Measurements from ENCODE around the gene SERPINI1. TPM values are rescaled to one million over a fixed set of nuclear protein-coding genes. Genes with fewer than 3 reads are reported as not detected.

SERPINI1 gene
- polyA plus RNA-seq, 4 donors = 0.54 to 5.6 (median 5.4) TPM; not detected in 1

GRCh38 chr3:167736997-167737396 is 1.5 kb downstream of the SERPINI1 start:
- FAIRE-seq = no peak

GRCh38 chr3:167738037-167738436 is 2.5 kb downstream of the SERPINI1 start:
- Histone ChIP-seq H3K36me3 (ENCODE audit: control insufficient read depth in 3 of 3, insufficient read depth in 2 of 3, low read depth in 1 of 3, low read length in 3 of 3) (no peaks in the 10 kb centered on the region), H3K4me3 (ENCODE audit: low read depth in 1 of 3, low read length in 3 of 3) (no peak overlapping the region), H3K27ac (ENCODE audit: low read depth in 1 of 3, low read length in 2 of 3) (no peak overlapping the region), H3K27me3 (ENCODE audit: control insufficient read depth in 3 of 3, insufficient read depth in 3 of 3, low read length in 3 of 3) (no peaks in the 10 kb centered on the region), H3K9me3 (ENCODE audit: control insufficient read depth in 2 of 2, insufficient read depth in 1 of 2, low read depth in 1 of 2, low read length in 1 of 2) (no peaks in the 10 kb centered on the region), H3K4me1 (ENCODE audit: control insufficient read depth in 3 of 3, insufficient read depth in 2 of 3, low read depth in 1 of 3, low read length in 2 of 3) (peaks cover 0 to 5% (median 2%) of the 10 kb centered on the region in 3 donors)
- DNase-seq = no peak
- 81 to 89% (median 86%) methylated on average over 2 of the region's 2 CpGs for WGBS, 3 donors
- FAIRE-seq = no peak

More at GRCh38 chr3:167736997-167737396, 1.5 kb downstream of the SERPINI1 start:
- H3K4me1 ChIP-seq (ENCODE audit: control insufficient read depth in 3 of 3, insufficient read depth in 2 of 3, low read depth in 1 of 3, low read length in 2 of 3) = peaks cover 3 to 5% (median 4%) of the 10 kb centered on the region in 3 donors
- DNase-seq = no peak
- no peak overlapping the region for H3K4me3 ChIP-seq (ENCODE audit: low read depth in 1 of 3, low read length in 3 of 3)
- H3K27ac ChIP-seq (ENCODE audit: low read depth in 1 of 3, low read length in 2 of 3) = no peak overlapping the region
- H3K27me3 ChIP-seq (ENCODE audit: control insufficient read depth in 3 of 3, insufficient read depth in 3 of 3, low read length in 3 of 3) = no peaks in the 10 kb centered on the region
- H3K36me3 ChIP-seq (ENCODE audit: control insufficient read depth in 3 of 3, insufficient read depth in 2 of 3, low read depth in 1 of 3, low read length in 3 of 3) = no peaks in the 10 kb centered on the region
- H3K9me3 ChIP-seq (ENCODE audit: control insufficient read depth in 2 of 2, insufficient read depth in 1 of 2, low read depth in 1 of 2, low read length in 1 of 2) = no peaks in the 10 kb centered on the region
- 62 to 80% (median 79%) methylated on average over 2 of the region's 2 CpGs for WGBS, 3 donors

GRCh38 chr3:167739190-167739810 is 3.8 kb downstream of the SERPINI1 start:
- peak in 1 of 2 donors; percentile 63 for DNase-seq
- no peak for FAIRE-seq

GRCh38 chr3:167740961-167741587 is 5.6 kb downstream of the SERPINI1 start:
- no peak for FAIRE-seq
- Histone ChIP-seq H3K27ac (ENCODE audit: low read depth in 1 of 3, low read length in 2 of 3) (no peak overlapping the region), H3K27me3 (ENCODE audit: control insufficient read depth in 3 of 3, insufficient read depth in 3 of 3, low read length in 3 of 3) (no peaks in the 10 kb centered on the region), H3K4me1 (ENCODE audit: control insufficient read depth in 3 of 3, insufficient read depth in 2 of 3, low read depth in 1 of 3, low read length in 2 of 3) (peaks cover 0 to 5% (median 1%) of the 10 kb centered on the region in 3 donors), H3K4me3 (ENCODE audit: low read depth in 1 of 3, low read length in 3 of 3) (no peak overlapping the region), H3K36me3 (ENCODE audit: control insufficient read depth in 3 of 3, insufficient read depth in 2 of 3, low read depth in 1 of 3, low read length in 3 of 3) (no peaks in the 10 kb centered on the region), H3K9me3 (ENCODE audit: control insufficient read depth in 2 of 2, insufficient read depth in 1 of 2, low read depth in 1 of 2, low read length in 1 of 2) (no peaks in the 10 kb centered on the region)
- DNase-seq = peak; percentile 34 to 35
- WGBS, 3 donors = 56 to 66% (median 59%) methylated on average over 2 of the region's 2 CpGs

More at GRCh38 chr3:167739190-167739810, 3.8 kb downstream of the SERPINI1 start:
- no peaks in the 10 kb centered on the region for H3K36me3 ChIP-seq (ENCODE audit: control insufficient read depth in 3 of 3, insufficient read depth in 2 of 3, low read depth in 1 of 3, low read length in 3 of 3)
- no peaks in the 10 kb centered on the region for H3K9me3 ChIP-seq (ENCODE audit: control insufficient read depth in 2 of 2, insufficient read depth in 1 of 2, low read depth in 1 of 2, low read length in 1 of 2)
- 92 to 97% (median 95%) methylated on average over 4 of the region's 4 CpGs for WGBS, 3 donors
- no peak overlapping the region for H3K4me3 ChIP-seq (ENCODE audit: low read depth in 1 of 3, low read length in 3 of 3)
- peaks cover 0 to 5% (median 2%) of the 10 kb centered on the region in 3 donors for H3K4me1 ChIP-seq (ENCODE audit: control insufficient read depth in 3 of 3, insufficient read depth in 2 of 3, low read depth in 1 of 3, low read length in 2 of 3)
- H3K27ac ChIP-seq (ENCODE audit: low read depth in 1 of 3, low read length in 2 of 3) = no peak overlapping the region
- H3K27me3 ChIP-seq (ENCODE audit: control insufficient read depth in 3 of 3, insufficient read depth in 3 of 3, low read length in 3 of 3) = no peaks in the 10 kb centered on the region

- peaks cover 0 to 2% (median 0%) of the 10 kb centered on the region in 3 donors for H3K4me1 ChIP-seq (ENCODE audit: control insufficient read depth in 3 of 3, insufficient read depth in 2 of 3, low read depth in 1 of 3, low read length in 2 of 3)
- H3K36me3 ChIP-seq (ENCODE audit: control insufficient read depth in 3 of 3, insufficient read depth in 2 of 3, low read depth in 1 of 3, low read length in 3 of 3) = no peaks in the 10 kb centered on the region
- no peaks in the 10 kb centered on the region for H3K27me3 ChIP-seq (ENCODE audit: control insufficient read depth in 3 of 3, insufficient read depth in 3 of 3, low read length in 3 of 3)
- WGBS, 3 donors = 90 to 100% (median 96%) methylated on average over 2 of the region's 2 CpGs
- FAIRE-seq = no peak
- H3K27ac ChIP-seq (ENCODE audit: low read depth in 1 of 3, low read length in 2 of 3) = no peak overlapping the region
- H3K4me3 ChIP-seq (ENCODE audit: low read depth in 1 of 3, low read length in 3 of 3) = no peak overlapping the region
- no peaks in the 10 kb centered on the region for H3K9me3 ChIP-seq (ENCODE audit: control insufficient read depth in 2 of 2, insufficient read depth in 1 of 2, low read depth in 1 of 2, low read length in 1 of 2)
- DNase-seq = no peak
Measured at GRCh38 chr3:167742338-167742737, 6.8 kb downstream of the SERPINI1 start.

- Histone ChIP-seq H3K4me1 (ENCODE audit: control insufficient read depth in 3 of 3, insufficient read depth in 2 of 3, low read depth in 1 of 3, low read length in 2 of 3) (peaks cover 0 to 2% (median 0%) of the 10 kb centered on the region in 3 donors), H3K36me3 (ENCODE audit: control insufficient read depth in 3 of 3, insufficient read depth in 2 of 3, low read depth in 1 of 3, low read length in 3 of 3) (no peaks in the 10 kb centered on the region), H3K9me3 (ENCODE audit: control insufficient read depth in 2 of 2, insufficient read depth in 1 of 2, low read depth in 1 of 2, low read length in 1 of 2) (no peaks in the 10 kb centered on the region), H3K27ac (ENCODE audit: low read depth in 1 of 3, low read length in 2 of 3) (no peak overlapping the region), H3K4me3 (ENCODE audit: low read depth in 1 of 3, low read length in 3 of 3) (no peak overlapping the region), H3K27me3 (ENCODE audit: control insufficient read depth in 3 of 3, insufficient read depth in 3 of 3, low read length in 3 of 3) (no peaks in the 10 kb centered on the region)
- no peak for DNase-seq
- 72 to 93% (median 81%) methylated on average over 2 of the region's 2 CpGs for WGBS, 3 donors
- no peak for FAIRE-seq
Measured at GRCh38 chr3:167743799-167744198, 8.3 kb downstream of the SERPINI1 start.

GRCh38 chr3:167749209-167749608 is 13.7 kb downstream of the SERPINI1 start:
- H3K27me3 ChIP-seq (ENCODE audit: control insufficient read depth in 3 of 3, insufficient read depth in 3 of 3, low read length in 3 of 3) = no peaks in the 10 kb centered on the region
- no peak overlapping the region for H3K4me3 ChIP-seq (ENCODE audit: low read depth in 1 of 3, low read length in 3 of 3)
- no peaks in the 10 kb centered on the region for H3K36me3 ChIP-seq (ENCODE audit: control insufficient read depth in 3 of 3, insufficient read depth in 2 of 3, low read depth in 1 of 3, low read length in 3 of 3)
- no peak for FAIRE-seq
- no peak overlapping the region for H3K27ac ChIP-seq (ENCODE audit: low read depth in 1 of 3, low read length in 2 of 3)
- H3K4me1 ChIP-seq (ENCODE audit: control insufficient read depth in 3 of 3, insufficient read depth in 2 of 3, low read depth in 1 of 3, low read length in 2 of 3) = no peaks in the 10 kb centered on the region
- no peak for DNase-seq
- H3K9me3 ChIP-seq (ENCODE audit: control insufficient read depth in 2 of 2, insufficient read depth in 1 of 2, low read depth in 1 of 2, low read length in 1 of 2) = no peaks in the 10 kb centered on the region

GRCh38 chr3:167749728-167750127 is 14.2 kb downstream of the SERPINI1 start:
- 92 to 99% (median 95%) methylated on average over 2 of the region's 2 CpGs for WGBS, 3 donors
- H3K36me3 ChIP-seq (ENCODE audit: control insufficient read depth in 3 of 3, insufficient read depth in 2 of 3, low read depth in 1 of 3, low read length in 3 of 3) = no peaks in the 10 kb centered on the region
- no peak overlapping the region for H3K27ac ChIP-seq (ENCODE audit: low read depth in 1 of 3, low read length in 2 of 3)
- H3K4me1 ChIP-seq (ENCODE audit: control insufficient read depth in 3 of 3, insufficient read depth in 2 of 3, low read depth in 1 of 3, low read length in 2 of 3) = no peaks in the 10 kb centered on the region
- no peaks in the 10 kb centered on the region for H3K27me3 ChIP-seq (ENCODE audit: control insufficient read depth in 3 of 3, insufficient read depth in 3 of 3, low read length in 3 of 3)
- no peaks in the 10 kb centered on the region for H3K9me3 ChIP-seq (ENCODE audit: control insufficient read depth in 2 of 2, insufficient read depth in 1 of 2, low read depth in 1 of 2, low read length in 1 of 2)
- DNase-seq (no peak), FAIRE-seq (no peak)
- no peak overlapping the region for H3K4me3 ChIP-seq (ENCODE audit: low read depth in 1 of 3, low read length in 3 of 3)

All from small intestine (tissue), 7 donors.